HG02852 (cell line): ENCODE data around the gene DRC1.

Experiments used
- ATAC-seq: cut with Tn5 transposase; IDR thresholded peaks from one replicate; pipeline ENCODE4 v1.9.1; 2021; ENCODE audit warnings: mild to moderate bottlenecking, moderate library complexity; ENCODE audit not compliant: unreplicated experiment

The DRC1 gene

GRCh38 chr2:26442707-26443106 lies 41.0 kb downstream of the DRC1 start:
- no peak for ATAC-seq

- no peak for ATAC-seq
These were observed 42.5 kb downstream of the DRC1 start for GRCh38 chr2:26444236-26444635.

DNA sequence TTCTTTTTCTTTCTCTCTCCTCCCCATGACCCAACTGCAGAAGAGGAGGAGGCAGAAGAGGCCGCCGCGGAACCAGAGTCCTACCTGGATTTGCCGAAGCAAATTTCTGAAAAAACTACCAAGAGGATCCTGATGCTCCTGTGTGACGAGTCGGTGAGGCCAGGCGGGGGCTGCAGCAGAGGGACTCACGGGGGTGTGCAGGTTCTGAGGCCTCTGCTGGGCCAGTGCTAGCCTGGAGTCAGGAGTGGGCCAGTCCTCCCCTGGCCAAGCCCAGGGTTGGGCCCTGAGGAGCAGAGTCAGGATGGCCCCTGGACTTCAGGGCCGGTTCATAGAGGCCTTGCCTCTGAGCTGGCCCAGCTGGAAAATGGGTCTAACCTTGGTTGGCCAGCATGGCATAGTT lies 46.9 kb downstream of the DRC1 start:
- ATAC-seq = no peak

- ATAC-seq = no peak
These were observed 47.7 kb downstream of the DRC1 start for GRCh38 chr2:26449278-26450030.

DNA sequence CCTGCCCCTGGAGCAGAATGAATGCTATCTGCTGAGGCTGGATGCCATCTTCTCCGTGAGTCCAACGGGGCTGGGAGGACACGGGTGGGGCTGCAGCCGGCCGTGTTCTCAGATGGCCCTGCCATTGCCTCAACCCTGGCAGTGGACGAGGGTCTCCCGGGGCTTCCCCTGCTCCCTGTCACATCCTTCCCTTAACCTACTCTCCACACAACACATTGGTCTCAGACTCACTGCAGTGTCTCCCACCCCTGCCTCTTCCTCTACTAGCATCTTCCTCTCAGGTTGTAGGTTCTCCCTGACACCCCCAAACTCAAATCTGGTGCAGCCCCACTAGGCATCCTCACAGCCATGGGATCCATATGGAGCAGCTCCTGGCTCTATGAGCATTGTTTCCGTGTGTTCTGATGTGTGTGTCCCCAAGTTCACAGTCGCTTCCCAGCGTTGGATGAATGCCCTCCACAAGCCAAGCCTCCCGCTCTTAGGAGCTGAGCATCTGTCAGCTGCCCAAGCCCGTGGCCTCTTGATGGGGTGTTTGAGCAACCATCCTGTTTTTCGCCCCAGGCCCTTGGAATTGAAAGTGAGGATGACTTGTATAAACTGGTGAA lies 48.4 kb downstream of the DRC1 start:
- ATAC-seq = no peak

- ATAC-seq = no peak
These were observed 50.0 kb downstream of the DRC1 start for GRCh38 chr2:26451700-26452099.

- ATAC-seq = no peak
These were observed 52.0 kb downstream of the DRC1 start for GRCh38 chr2:26453421-26454329.

DNA sequence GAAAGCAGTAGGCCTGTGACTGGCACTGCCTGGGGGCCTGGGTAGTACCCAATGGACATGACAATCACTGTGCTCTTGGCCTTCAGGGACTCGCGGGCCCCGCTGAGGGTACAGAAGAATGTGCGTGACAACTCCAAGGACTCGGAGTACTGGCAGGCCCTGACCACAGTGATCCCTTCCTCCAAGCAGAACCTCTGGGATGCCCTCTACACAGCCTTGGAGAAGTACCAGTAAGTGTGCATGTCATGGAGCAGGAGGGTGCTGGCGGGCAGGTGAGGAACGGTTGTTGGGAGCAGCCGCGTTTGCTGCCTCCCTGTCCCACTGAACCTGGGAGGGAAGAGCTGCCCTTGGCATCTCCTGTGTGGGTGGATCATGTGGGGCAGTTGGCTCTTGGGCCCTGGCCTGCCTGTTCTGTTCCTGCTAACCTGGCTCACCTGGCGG lies 52.9 kb downstream of the DRC1 start:
- no peak for ATAC-seq

DNA sequence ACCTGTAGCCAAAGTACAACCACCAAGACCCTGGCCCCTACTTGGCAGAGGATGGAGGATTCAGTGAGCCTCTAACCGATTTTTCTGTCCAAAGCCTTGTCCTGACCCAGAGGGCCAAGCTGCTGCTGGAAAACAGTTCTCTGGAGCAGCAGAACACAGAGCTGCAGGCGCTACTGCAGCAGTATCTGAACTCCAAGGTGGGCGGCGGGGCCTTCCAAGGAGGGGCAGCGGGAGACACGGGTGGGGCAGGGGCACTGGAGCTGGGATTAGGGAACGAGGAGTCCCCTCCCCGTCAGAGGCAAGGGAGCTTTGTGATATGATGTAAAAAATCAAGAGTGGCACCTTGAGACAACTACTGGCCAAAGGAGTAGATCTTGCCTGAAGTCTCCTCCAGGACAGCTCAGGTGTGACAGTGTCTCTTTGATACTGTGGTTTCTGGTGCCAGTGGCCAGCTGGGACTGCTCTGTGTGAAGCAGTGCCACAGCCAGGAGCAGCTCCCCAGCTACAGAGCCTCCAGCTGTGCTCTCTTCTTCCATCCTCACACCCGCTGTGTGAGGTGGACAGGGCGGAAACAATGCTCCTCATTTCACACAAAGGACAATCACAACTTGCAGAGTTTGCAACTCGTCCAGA lies 53.4 kb downstream of the DRC1 start:
- ATAC-seq = no peak

DNA sequence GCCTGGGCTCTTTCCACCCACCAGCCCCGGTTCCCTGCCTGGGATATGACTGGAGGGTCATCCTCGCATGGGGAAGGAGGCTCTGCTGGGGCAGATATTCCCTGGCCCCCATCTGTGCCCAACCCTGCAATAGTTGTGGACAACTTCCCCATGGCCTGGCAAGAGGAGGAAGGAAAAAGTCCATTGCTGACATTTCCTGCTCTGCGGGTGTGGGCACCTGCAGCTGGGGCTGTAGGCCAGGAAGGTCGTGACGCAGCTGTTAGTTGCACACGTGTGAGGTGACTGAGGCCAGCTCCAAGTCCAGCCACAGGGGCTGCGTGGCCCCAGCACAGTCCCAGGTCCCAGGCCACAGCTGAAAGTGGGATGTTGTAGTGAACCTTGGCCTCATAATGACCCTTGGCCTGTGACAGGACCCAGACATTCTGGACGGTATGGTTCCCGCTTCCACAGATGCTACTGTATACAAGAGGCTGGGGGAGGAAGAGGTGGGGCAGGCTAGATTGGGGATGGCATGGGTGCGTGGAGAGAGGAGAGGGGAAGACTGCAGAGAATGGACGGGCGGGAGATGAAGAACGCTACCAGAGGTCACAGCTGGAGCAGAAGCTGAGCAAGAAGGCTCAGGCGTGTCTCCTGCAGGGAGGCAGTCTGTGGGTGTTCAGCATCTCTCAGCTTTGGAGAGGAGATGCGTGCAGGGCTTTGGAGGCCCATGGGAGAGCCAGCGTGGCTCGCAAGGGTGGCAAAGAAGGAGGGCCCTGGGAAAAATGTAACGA lies 54.1 kb downstream of the DRC1 start:
- ATAC-seq = no peak

DNA sequence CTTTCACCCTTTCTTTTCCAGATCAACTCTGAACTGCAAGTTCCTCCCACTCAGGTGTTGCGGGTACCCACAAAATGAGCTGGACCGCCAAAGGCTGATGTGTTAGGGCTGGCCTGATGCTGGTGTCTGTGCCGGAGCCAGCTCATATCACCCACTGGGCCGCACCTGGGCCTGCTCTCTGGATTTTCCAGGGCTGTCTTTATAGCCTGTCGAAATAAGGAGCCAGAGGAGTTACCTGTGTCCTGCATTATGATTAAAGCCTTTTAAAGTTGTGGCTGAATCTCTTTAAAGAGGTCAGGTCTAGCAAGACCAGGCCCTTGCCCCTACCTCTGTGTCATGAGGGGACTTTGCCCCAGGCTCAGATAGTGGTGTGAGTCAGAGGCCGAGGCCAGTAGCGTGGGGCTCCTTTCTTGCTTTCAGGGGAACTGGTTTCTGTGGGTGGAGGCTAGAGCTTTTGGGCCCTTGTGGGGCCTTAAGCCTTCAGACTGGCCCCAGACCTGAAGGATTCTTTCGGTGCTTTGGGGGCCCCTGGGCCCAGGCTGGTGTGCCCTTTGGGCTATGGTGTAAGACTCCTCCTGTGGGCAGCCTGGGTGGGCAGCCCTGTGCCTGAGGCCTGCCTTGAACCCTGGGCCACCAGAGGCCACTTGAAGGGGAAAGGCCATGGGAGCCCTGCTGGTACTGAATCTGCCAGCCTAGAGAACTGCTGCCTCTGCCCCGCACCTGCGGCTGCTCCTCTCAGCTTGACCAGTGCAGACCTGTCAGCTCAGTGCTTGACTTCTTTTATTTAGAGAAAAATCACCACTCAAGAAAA lies 54.9 kb downstream of the DRC1 start:
- ATAC-seq = no peak

GRCh38 chr2:26457251-26457666 lies 55.5 kb downstream of the DRC1 start:
- no peak for ATAC-seq

- ATAC-seq = no peak
These were observed 56.1 kb downstream of the DRC1 start for GRCh38 chr2:26457695-26458364.

DNA sequence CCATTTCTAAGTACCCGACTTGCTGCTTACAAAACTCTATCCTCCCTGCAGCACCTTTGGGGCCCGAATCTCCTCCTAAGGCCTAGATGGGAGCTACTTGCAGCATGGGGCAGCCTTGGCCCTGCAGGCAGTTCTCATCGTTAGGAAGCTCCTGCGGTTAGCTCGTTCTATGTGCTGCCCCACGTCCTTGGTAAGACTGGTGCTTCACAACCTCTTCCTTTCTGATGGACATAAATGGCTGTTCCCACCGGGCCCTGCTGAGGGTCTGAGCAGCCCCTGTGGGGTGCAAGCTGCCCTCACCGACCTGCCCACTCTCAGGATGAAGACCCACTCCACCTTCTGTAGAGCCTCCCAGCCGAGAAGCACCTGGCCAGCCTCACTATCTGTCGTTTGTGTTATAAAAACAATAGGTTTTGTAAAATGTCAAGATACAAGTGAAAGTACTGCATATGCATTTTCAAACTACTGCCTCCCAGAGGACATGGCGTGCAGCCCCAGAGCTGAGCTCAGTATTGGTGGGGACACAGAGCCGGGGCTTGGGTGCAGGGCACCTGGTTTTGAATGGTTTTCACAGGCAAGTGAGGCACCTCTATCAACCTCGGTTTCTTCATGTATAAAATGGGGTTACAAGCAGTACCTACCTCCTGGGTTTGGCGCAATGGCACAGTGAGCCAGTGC lies 56.8 kb downstream of the DRC1 start:
- no peak for ATAC-seq

DNA sequence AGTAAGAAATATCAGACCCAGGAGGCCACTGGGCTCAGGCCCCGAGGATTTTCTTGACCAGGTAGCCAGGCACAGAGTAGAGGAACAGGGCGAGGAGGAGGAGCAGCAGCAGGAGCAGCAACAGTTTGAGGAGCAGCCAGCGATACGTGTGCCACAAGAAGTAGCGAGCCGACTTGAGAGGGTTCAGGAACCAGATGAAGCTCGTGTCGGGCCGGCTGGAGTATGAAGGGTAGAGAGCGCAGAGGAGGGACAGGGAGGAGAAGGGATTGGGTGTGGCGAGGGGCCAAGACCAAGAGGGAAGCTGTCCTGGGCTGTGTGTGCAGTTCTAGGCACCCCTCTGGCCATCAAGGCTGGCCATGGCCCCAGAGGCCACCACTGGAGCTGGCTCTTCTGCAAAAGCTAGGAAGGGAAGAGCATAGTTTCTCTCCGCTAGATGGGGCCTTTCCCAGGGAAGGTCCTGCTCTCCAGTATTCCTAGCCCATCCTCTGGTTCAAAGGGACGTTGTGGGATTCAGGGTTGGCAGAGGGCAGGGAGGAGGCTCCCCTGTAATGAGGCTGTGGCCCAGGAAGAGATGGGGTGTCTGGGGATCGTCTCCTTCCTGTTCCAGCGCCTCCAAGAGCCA lies 58.4 kb downstream of the DRC1 start:
- no peak for ATAC-seq

DNA sequence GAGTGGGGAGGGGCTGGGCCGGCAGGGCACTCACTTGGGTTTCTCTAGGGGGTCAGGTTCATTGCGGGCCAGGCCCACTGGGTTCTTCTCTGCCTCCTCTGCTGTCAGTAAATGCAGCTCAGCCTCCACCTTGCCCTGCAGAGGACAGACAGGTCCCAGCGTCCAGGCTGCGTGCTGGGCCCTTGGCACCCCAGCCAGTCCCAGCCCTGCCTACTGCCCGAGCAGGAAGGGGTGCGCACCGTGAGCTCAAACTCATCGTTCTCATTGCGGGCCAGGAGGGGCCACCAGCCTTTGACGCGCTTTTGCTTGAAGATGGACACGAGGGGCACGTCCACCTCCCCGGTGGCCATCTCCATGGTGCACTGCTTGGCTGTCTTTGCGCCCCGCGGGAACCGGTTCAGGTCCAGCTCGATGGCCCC lies 58.9 kb downstream of the DRC1 start:
- no peak for ATAC-seq

GRCh38 chr2:26461601-26462023 lies 59.9 kb downstream of the DRC1 start:
- no peak for ATAC-seq

- no peak for ATAC-seq
These were observed 60.4 kb downstream of the DRC1 start for GRCh38 chr2:26462100-26462499.
